PC-9 (cell line): ENCODE data around the gene CILP2.

Source experiments
- CTCF ChIP-seq: fragments of 200-600 bp; sonication (generic); conservative IDR thresholded peaks from 2 replicates; pipeline ENCODE4 v1.6.1; 2017; ENCODE audit warnings: mixed run types, antibody characterized with exemption, mild to moderate bottlenecking, moderate library complexity
- EZH2 ChIP-seq: fragments of 200-600 bp; sonication (generic); IDR thresholded peaks from 2 replicates; pipeline ENCODE4 v1.8.0; 2017; ENCODE audit warnings: antibody characterized with exemption, low read depth

GRCh38 chr19:19558055-19558454, 20.0 kb downstream of the CILP2 start:
- no peak for TF ChIP-seq EZH2
- TF ChIP-seq CTCF: no peak
